ENCODE results near the gene TXNDC8.

DNA sequence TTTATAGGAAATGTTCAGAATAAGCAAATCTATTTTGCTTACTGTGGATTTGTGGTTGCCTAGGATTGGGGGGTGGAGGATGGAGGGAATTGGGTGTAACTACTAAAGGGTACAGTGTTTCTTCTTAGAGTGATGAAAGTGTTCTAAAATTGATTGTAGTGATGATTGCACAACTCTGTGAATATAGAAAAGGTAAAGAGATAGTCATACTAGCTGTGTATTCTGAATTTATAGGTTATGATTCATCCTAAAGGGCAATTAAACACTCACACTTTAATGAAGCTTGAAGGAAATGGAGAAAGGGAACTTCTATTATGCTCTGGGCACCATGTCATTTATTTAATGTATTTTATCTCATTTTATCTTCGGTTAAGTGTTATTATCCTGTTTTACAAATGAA lies 9.9 kb downstream of the TXNDC8 start:
- TF ChIP-seq POLR2A (IDR thresholded peaks at IDR 0.05; ENCODE audit: borderline replicate concordance, extremely low read depth, insufficient read depth, insufficient read length) (no peak), EZH2phosphoT487 (IDR thresholded peaks at IDR 0.05; ENCODE audit: borderline replicate concordance) (no peak), CTCF (IDR thresholded peaks at IDR 0.05 in 2 of 3, conservative IDR thresholded peaks at IDR 0.05 in 1 of 3; ENCODE audit: borderline replicate concordance in 1 of 3, insufficient read depth in 1 of 3, low read depth in 2 of 3, low read length in 2 of 3) (no peak), MAX (IDR thresholded peaks at IDR 0.05) (no peak), EZH2 (IDR thresholded peaks at IDR 0.05) (no peak), JUND (IDR thresholded peaks at IDR 0.05) (no peak), SIN3A (IDR thresholded peaks at IDR 0.05; ENCODE audit: low read depth) (no peak), CBX3 (IDR thresholded peaks at IDR 0.05; ENCODE audit: low read depth) (no peak), ELF1 (IDR thresholded peaks at IDR 0.05; ENCODE audit: borderline replicate concordance, low read depth) (no peak), ZNF274 (IDR thresholded peaks at IDR 0.05; ENCODE audit: low read depth, low read length) (no peak), POLR2AphosphoS5 (IDR thresholded peaks at IDR 0.05; ENCODE audit: low read depth, low read length) (no peak)

Measured in HCT116 (cell line).